H9 (cell line): Measurements from ENCODE around the gene TNNT2. TPM values are rescaled to one million over a fixed set of nuclear protein-coding genes. Genes with fewer than 3 reads are reported as not detected.

Source experiments
- DNase-seq: peaks from one replicate; pipeline ENCODE4 v3.0.0-alpha.2; 2017
- H2AFZ ChIP-seq: one replicate; pipeline ENCODE4 v1.6.1; 2013; ENCODE audit warnings: mild to moderate bottlenecking, low read length, control low read depth, moderate library complexity
- H2AK5ac ChIP-seq: 2 replicates; pipeline ENCODE4 v1.6.1; 2013; ENCODE audit warnings: low read length, control low read depth, mixed read lengths; ENCODE audit not compliant: insufficient read length
- H2BK120ac ChIP-seq: one replicate; pipeline ENCODE4 v1.6.1; 2013; ENCODE audit warnings: low read depth, mild to moderate bottlenecking, low read length, control low read depth, inconsistent platforms; ENCODE audit not compliant: poor library complexity, severe bottlenecking
- H2BK12ac ChIP-seq: 2 replicates; pipeline ENCODE4 v1.6.1; 2013; ENCODE audit warnings: low read length, control low read depth, mixed read lengths, low read depth; ENCODE audit not compliant: insufficient read length
- H2BK15ac ChIP-seq: 2 replicates; pipeline ENCODE4 v1.6.1; 2013; ENCODE audit warnings: low read depth, low read length, control low read depth
- H2BK20ac ChIP-seq: one replicate; pipeline ENCODE4 v1.6.1; 2013; ENCODE audit warnings: low read depth, mild to moderate bottlenecking, low read length, control low read depth, inconsistent platforms; ENCODE audit not compliant: poor library complexity, severe bottlenecking
- H2BK5ac ChIP-seq: 2 replicates; pipeline ENCODE4 v1.6.1; 2013; ENCODE audit warnings: low read length, control low read depth, mixed read lengths; ENCODE audit not compliant: insufficient read length
- H3K14ac ChIP-seq: 2 replicates; pipeline ENCODE4 v1.6.1; 2013; ENCODE audit warnings: low read length, control low read depth; ENCODE audit not compliant: insufficient read depth
- H3K18ac ChIP-seq: 2 replicates; pipeline ENCODE4 v1.6.1; 2013; ENCODE audit warnings: low read depth, mild to moderate bottlenecking, mixed read lengths, low read length, control low read depth; ENCODE audit not compliant: insufficient read length
- H3K23ac ChIP-seq: 2 replicates; pipeline ENCODE4 v1.6.1; 2013; ENCODE audit warnings: low read length, control low read depth, mixed read lengths, low read depth; ENCODE audit not compliant: insufficient read length
- H3K23me2 ChIP-seq: 2 replicates; pipeline ENCODE4 v1.6.1; 2013; ENCODE audit warnings: low read depth, mild to moderate bottlenecking, mixed read lengths, low read length, control low read depth; ENCODE audit not compliant: insufficient read length, poor library complexity, severe bottlenecking
- H3K27ac ChIP-seq: 2 replicates; pipeline ENCODE4 v1.5.1; 2013; ENCODE audit warnings: low read length, control low read depth, mixed read lengths, low read depth; ENCODE audit not compliant: insufficient read length
- H3K27me3 ChIP-seq: 2 replicates; pipeline ENCODE4 v1.6.1; 2013; ENCODE audit warnings: low read length, control low read depth, inconsistent platforms; ENCODE audit not compliant: insufficient read depth
- H3K4ac ChIP-seq: 2 replicates; pipeline ENCODE4 v1.6.1; 2013; ENCODE audit warnings: low read depth, mild to moderate bottlenecking, control low read depth, inconsistent platforms, low read length, moderate library complexity
- H3K4me1 ChIP-seq: 2 replicates; pipeline ENCODE4 v1.6.1; 2013; ENCODE audit warnings: low read length, control low read depth, inconsistent platforms; ENCODE audit not compliant: insufficient read depth
- H3K4me2 ChIP-seq: 2 replicates; pipeline ENCODE4 v1.6.1; 2013; ENCODE audit warnings: low read length, control low read depth, mixed read lengths; ENCODE audit not compliant: insufficient read length, insufficient read depth
- H3K56ac ChIP-seq: 2 replicates; pipeline ENCODE4 v1.6.1; 2013; ENCODE audit warnings: low read depth, mild to moderate bottlenecking, mixed read lengths, low read length, control low read depth; ENCODE audit not compliant: insufficient read length
- H3K79me1 ChIP-seq: 2 replicates; pipeline ENCODE4 v1.6.1; 2013; ENCODE audit warnings: low read depth, mild to moderate bottlenecking, moderate library complexity, low read length, control low read depth, inconsistent platforms; ENCODE audit not compliant: insufficient read depth, poor library complexity, severe bottlenecking
- H3K79me2 ChIP-seq: 2 replicates; pipeline ENCODE4 v1.6.1; 2013; ENCODE audit warnings: low read length, control low read depth, inconsistent platforms; ENCODE audit not compliant: insufficient read depth
- H3K9ac ChIP-seq: 2 replicates; pipeline ENCODE4 v1.6.1; 2013; ENCODE audit warnings: low read length, control low read depth, mixed read lengths; ENCODE audit not compliant: insufficient read length; ENCODE audit errors: extremely low read depth
- H3K9me3 ChIP-seq: one replicate; pipeline ENCODE4 v1.6.1; 2013; ENCODE audit warnings: low read depth, low read length, inconsistent platforms; ENCODE audit not compliant: control insufficient read depth
- H3T11ph ChIP-seq: one replicate; pipeline ENCODE4 v1.6.1; 2013; ENCODE audit warnings: mild to moderate bottlenecking, low read length, control low read depth, inconsistent platforms
- H4K20me1 ChIP-seq: one replicate; pipeline ENCODE4 v1.6.1; 2013; ENCODE audit not compliant: control insufficient read depth, insufficient read length, insufficient read depth
- H4K5ac ChIP-seq: 2 replicates; pipeline ENCODE4 v1.6.1; 2013; ENCODE audit warnings: low read depth, mild to moderate bottlenecking, mixed read lengths, low read length, control low read depth; ENCODE audit not compliant: insufficient read length
- H4K8ac ChIP-seq: replicated peaks from 2 replicates; pipeline ENCODE4 v1.6.1; 2013; ENCODE audit warnings: low read length, control low read depth, mixed read lengths, low read depth; ENCODE audit not compliant: insufficient read length
- H4K91ac ChIP-seq: 2 replicates; pipeline ENCODE4 v1.6.1; 2013; ENCODE audit warnings: low read depth, mild to moderate bottlenecking, moderate library complexity, mixed read lengths, low read length, control low read depth; ENCODE audit not compliant: insufficient read length
- H3K27ac Mint-ChIP-seq, 3 experiments: 2 replicates in 2 of 3; 3 replicates in 1 of 3; pipeline ENCODE4 v1.8.0; 2020 to 2021; ENCODE audit warnings: mixed read lengths in 3 of 3, mild to moderate bottlenecking in 1 of 3, moderate library complexity in 1 of 3
- H3K27me3 Mint-ChIP-seq: 2 replicates; pipeline ENCODE4 v1.8.0; 2021; ENCODE audit warnings: low read depth, mild to moderate bottlenecking, moderate library complexity, mixed read lengths
- H3K36me3 Mint-ChIP-seq, 3 experiments: 2 replicates in 2 of 3; 3 replicates in 1 of 3; pipeline ENCODE4 v1.8.0; 2020 to 2021; ENCODE audit warnings: low read depth in 3 of 3, mixed read lengths in 3 of 3; ENCODE audit not compliant: insufficient read depth in 1 of 3
- H3K4me1 Mint-ChIP-seq, 2 experiments: 2 replicates each; pipeline ENCODE4 v1.8.0; 2020; ENCODE audit warnings: mixed read lengths in 2 of 2
- H3K4me3 Mint-ChIP-seq, 2 experiments: 2 replicates in 1 of 2; 3 replicates in 1 of 2; pipeline ENCODE4 v1.8.0; 2020 to 2021; ENCODE audit warnings: mild to moderate bottlenecking in 2 of 2, mixed read lengths in 2 of 2, moderate library complexity in 1 of 2
- H3K9me3 Mint-ChIP-seq, 2 experiments: 2 replicates in 1 of 2; 3 replicates in 1 of 2; pipeline ENCODE4 v1.8.0; 2020; ENCODE audit warnings: mild to moderate bottlenecking in 2 of 2, mixed read lengths in 2 of 2, moderate library complexity in 1 of 2
- WGBS: extraction: QIAGEN DNeasy Blood & Tissue Kit; methylation state at CpG from one replicate; pipeline ENCODE4 v1.1.7; 2013; ENCODE audit warnings: missing lambda C conversion rate, low lambda C conversion rate, mixed read lengths; ENCODE audit not compliant: insufficient read length; ENCODE audit errors: extremely low coverage; 5-methylcytosine and 5-hydroxymethylcytosine counted together
- total RNA-seq: library from RNA; stranded (reverse); gene quantifications from 2 replicates; pipeline ENCODE4 v1.2.1, GENCODE V29; 2021
- TF ChIP-seq, protein P1 (sequence below): fragments of 200-600 bp; sonication (generic); conservative IDR thresholded peaks from 3 replicates; pipeline ENCODE4 v1.8.0; 2021; ENCODE audit warnings: antibody characterized with exemption, mild to moderate bottlenecking

The TNNT2 gene
- total RNA-seq, 1 experiment from 2014 or later: 8.6 TPM

DNA sequence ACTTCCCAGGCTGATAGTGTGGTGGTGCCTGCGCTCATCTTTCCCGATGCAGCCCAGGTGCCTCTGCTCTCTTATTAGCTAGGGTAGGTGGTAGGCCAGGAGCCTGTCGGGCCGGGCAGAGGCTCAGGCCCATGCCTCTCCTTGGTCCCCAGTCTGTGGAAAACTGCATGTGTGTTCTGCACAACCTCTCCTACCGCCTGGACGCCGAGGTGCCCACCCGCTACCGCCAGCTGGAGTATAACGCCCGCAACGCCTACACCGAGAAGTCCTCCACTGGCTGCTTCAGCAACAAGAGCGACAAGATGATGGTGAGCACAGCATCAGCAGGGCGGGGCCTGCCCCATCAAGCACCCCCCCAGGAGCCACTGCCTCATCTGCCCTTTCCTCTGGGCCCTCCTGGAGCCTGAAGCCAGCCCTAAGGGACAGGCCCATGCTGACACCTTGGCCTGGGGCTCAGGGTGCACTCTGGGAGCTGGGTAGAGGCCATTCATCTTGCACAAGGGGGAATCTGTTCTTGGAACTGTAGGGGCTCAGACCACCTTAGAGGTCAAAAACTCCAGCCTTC, 55.6 kb downstream of the TNNT2 start:
- no peak overlapping the region for H3K56ac ChIP-seq
- H3K79me1 ChIP-seq: no peaks in the 10 kb centered on the region
- H4K5ac ChIP-seq: no peak overlapping the region
- H2AFZ ChIP-seq: no peak overlapping the region
- H3K23me2 ChIP-seq: no peaks in the 10 kb centered on the region
- no peak overlapping the region for H3K4me3 Mint-ChIP-seq
- H2BK20ac ChIP-seq: no peak overlapping the region
- no peak overlapping the region for H3K18ac ChIP-seq
- 0 out of 4 replicates have a peak, but pooled peaks cover 0 to 2% of the 10 kb centered on the region in 2 experiments for H3K4me1 Mint-ChIP-seq
- peaks cover 17% of the 10 kb centered on the region for H3K27me3 Mint-ChIP-seq
- no peaks in the 10 kb centered on the region for H3K9me3 ChIP-seq
- no peaks in the 10 kb centered on the region for H3K9me3 Mint-ChIP-seq
- DNase-seq: no peak
- no peak overlapping the region for H3K4ac ChIP-seq
- H2AK5ac ChIP-seq: no peak overlapping the region
- no CpG with 5 or more reads among the region's 15 CpGs for WGBS
- H3K27ac ChIP-seq: no peak overlapping the region
- no peak overlapping the region for H4K91ac ChIP-seq
- no peak overlapping the region for H2BK5ac ChIP-seq
- no peaks in the 10 kb centered on the region for H3K79me2 ChIP-seq
- H3K14ac ChIP-seq: no peak overlapping the region; the same call in 1 of the 2 replicates
- H4K20me1 ChIP-seq: no peaks in the 10 kb centered on the region
- no peak overlapping the region for H3T11ph ChIP-seq
- no peak overlapping the region for H4K8ac ChIP-seq
- no peaks in the 10 kb centered on the region for H3K4me1 ChIP-seq
- TF ChIP-seq, protein P1, sequence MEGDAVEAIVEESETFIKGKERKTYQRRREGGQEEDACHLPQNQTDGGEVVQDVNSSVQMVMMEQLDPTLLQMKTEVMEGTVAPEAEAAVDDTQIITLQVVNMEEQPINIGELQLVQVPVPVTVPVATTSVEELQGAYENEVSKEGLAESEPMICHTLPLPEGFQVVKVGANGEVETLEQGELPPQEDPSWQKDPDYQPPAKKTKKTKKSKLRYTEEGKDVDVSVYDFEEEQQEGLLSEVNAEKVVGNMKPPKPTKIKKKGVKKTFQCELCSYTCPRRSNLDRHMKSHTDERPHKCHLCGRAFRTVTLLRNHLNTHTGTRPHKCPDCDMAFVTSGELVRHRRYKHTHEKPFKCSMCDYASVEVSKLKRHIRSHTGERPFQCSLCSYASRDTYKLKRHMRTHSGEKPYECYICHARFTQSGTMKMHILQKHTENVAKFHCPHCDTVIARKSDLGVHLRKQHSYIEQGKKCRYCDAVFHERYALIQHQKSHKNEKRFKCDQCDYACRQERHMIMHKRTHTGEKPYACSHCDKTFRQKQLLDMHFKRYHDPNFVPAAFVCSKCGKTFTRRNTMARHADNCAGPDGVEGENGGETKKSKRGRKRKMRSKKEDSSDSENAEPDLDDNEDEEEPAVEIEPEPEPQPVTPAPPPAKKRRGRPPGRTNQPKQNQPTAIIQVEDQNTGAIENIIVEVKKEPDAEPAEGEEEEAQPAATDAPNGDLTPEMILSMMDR: no peak
- no peak overlapping the region; a peak in 1 of 7 replicates for H3K27ac Mint-ChIP-seq
- no peak overlapping the region for H3K9ac ChIP-seq
- no peak overlapping the region for H3K23ac ChIP-seq
- no peaks in the 10 kb centered on the region for H3K27me3 ChIP-seq
- no peak overlapping the region for H2BK120ac ChIP-seq
- H3K4me2 ChIP-seq: no peak overlapping the region
- H3K36me3 Mint-ChIP-seq: no peaks in the 10 kb centered on the region; a peak in 2 of 7 replicates
- no peak overlapping the region for H2BK15ac ChIP-seq
- no peak overlapping the region for H2BK12ac ChIP-seq
